ENCODE data around the gene CACNA2D3.
"Not testable (repeated sequence)": the region's sequence is repeated elsewhere in the genome, so short reads cannot be mapped to it uniquely, and the experiment has no call there.

The CACNA2D3 gene

DNA sequence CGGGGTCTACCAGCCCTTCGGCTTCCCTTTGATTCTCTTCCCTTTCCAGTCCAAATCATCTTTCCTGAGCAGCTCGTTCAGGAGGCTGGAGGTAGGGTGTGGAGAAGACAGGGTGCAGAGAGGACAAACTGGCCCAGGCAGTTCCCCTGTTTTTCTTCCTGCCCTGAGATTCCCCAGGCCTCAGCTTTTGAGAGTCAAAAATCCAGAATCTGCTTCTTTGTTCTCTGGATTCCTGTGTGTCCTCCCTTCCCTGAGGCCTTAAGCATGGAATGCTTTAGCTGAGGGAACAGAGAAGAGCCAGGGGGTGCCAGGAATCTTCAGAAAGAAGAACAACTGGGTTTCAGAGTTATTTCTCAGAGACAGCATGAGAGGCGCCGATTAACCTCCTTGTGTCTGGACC, 832.2 kb downstream of the CACNA2D3 start:
- DNase-seq = no peak

- no peak for DNase-seq
These were observed 833.1 kb downstream of the CACNA2D3 start for GRCh38 chr3:54955496-54955895.

GRCh38 chr3:54955941-54956340, 833.6 kb downstream of the CACNA2D3 start:
- no peak for DNase-seq

GRCh38 chr3:54957711-54958110, 835.4 kb downstream of the CACNA2D3 start:
- DNase-seq = no peak

DNA sequence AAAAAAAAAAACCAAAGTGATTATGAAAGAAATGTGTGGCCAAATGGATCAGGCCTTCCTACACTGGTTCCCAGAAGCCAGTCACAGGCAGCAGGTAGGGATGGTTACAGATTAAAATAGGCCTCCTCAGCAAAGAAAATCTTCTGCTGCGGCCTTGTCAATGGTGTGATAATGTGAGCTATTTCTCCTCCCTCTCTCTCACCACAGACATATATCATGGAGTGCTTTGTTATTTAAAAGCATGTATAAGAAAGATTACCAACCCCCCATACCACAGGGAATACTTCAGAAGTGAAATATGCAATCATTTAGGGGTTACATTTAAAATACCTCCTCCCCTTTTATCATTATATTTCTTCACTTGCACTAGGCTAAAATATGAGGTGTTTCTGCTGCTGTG, 837.7 kb downstream of the CACNA2D3 start:
- DNase-seq = no peak

GRCh38 chr3:54960701-54961100, 838.3 kb downstream of the CACNA2D3 start:
- no peak for DNase-seq

DNA sequence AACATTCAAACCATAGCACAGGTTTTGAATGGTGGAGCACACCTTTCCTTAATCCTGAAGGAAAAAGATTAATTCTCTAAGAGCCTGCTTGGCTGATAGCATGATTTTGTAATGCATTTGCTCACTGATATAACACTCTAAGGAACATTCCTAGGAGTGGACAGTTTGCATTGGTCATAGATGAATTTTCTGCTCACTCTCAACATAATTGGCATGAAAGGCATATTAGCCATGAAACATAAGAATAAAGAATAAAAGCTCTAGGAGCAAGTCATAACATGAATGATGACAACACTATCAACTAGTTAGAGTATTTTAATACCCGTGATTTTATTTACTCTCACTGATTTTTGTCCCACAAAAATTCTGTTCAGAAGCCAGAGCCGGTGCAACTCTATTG, 839.8 kb downstream of the CACNA2D3 start:
- DNase-seq = no peak

GRCh38 chr3:54963641-54964040, 841.3 kb downstream of the CACNA2D3 start:
- no peak for DNase-seq

- no peak for DNase-seq
These were observed 841.7 kb downstream of the CACNA2D3 start for GRCh38 chr3:54964081-54964480.

GRCh38 chr3:54965746-54966145, 843.4 kb downstream of the CACNA2D3 start:
- DNase-seq = no peak

GRCh38 chr3:54966979-54967378, 844.6 kb downstream of the CACNA2D3 start:
- DNase-seq = no peak

GRCh38 chr3:54967731-54968161, 845.4 kb downstream of the CACNA2D3 start:
- DNase-seq = no peak

GRCh38 chr3:54968546-54969172, 846.3 kb downstream of the CACNA2D3 start:
- DNase-seq = no peak

DNA sequence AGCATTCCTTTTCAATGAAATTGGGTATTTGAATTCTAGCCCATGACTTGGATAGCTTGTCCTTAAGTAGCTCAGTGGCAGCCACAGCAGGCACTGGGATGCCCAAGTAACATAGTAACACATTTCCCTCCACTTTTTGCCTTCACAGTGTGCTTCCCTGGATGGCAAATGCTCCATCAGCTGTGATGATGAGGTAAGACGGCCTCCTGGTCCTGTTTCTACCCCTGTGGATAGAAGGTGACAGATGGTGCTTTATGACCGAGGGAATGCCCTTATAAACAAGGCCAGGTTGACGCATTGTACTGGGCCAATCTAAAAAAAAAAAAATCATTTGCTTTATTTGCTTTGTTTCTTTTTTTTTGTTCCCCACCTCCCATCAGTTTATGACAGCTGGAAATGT, 847.3 kb downstream of the CACNA2D3 start:
- no peak for DNase-seq

GRCh38 chr3:54970895-54971294, 848.5 kb downstream of the CACNA2D3 start:
- no peak for DNase-seq

- no peak for DNase-seq
These were observed 855.1 kb downstream of the CACNA2D3 start for GRCh38 chr3:54977439-54977838.

DNA sequence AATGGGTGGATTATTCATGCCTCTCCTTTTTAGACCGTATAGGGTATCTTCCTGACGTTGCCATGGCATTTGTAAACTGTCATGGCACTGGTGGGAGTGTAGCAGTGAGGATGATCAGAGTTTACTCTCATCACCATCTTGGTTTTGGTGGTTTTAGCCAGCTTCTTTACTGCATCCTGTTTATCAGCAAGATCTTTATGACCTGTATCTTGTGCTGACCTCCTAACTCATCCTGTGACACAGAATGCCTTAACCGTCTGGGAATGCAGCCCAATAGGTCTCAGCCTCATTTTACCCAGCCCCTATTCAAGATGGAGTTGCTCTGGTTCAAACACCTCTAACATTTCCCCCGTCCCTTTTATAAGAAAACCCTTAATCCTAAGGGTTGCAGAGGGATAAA, 855.6 kb downstream of the CACNA2D3 start:
- not testable (repeated sequence) for DNase-seq

GRCh38 chr3:54982807-54983206, 860.5 kb downstream of the CACNA2D3 start:
- DNase-seq = no peak

- DNase-seq = no peak
These were observed 861.1 kb downstream of the CACNA2D3 start for GRCh38 chr3:54983266-54984099.

GRCh38 chr3:54985856-54986255, 863.5 kb downstream of the CACNA2D3 start:
- no peak for DNase-seq

- no peak for DNase-seq
These were observed 863.9 kb downstream of the CACNA2D3 start for GRCh38 chr3:54986294-54986693.

GRCh38 chr3:54987719-54988118, 865.4 kb downstream of the CACNA2D3 start:
- DNase-seq = no peak

- DNase-seq = no peak
These were observed 866.0 kb downstream of the CACNA2D3 start for GRCh38 chr3:54988302-54988837.
